Tongue (tissue), 2 donors: ENCODE results near the gene MBP. TPM values are rescaled to one million over a fixed set of nuclear protein-coding genes. Genes with fewer than 3 reads are reported as not detected.

Experiments
- DNase-seq: peaks from one replicate; pipeline ENCODE4 v3.0.0-alpha.2; 2015
- total RNA-seq: library from RNA; depleted of rRNA; stranded (reverse); fragments of >200 nt; gene quantifications from one replicate; pipeline ENCODE4 v1.2.3, GENCODE V29; 2014

MBP gene
- total RNA-seq, 1 donor from 2014 or later = 43.0 TPM

DNA sequence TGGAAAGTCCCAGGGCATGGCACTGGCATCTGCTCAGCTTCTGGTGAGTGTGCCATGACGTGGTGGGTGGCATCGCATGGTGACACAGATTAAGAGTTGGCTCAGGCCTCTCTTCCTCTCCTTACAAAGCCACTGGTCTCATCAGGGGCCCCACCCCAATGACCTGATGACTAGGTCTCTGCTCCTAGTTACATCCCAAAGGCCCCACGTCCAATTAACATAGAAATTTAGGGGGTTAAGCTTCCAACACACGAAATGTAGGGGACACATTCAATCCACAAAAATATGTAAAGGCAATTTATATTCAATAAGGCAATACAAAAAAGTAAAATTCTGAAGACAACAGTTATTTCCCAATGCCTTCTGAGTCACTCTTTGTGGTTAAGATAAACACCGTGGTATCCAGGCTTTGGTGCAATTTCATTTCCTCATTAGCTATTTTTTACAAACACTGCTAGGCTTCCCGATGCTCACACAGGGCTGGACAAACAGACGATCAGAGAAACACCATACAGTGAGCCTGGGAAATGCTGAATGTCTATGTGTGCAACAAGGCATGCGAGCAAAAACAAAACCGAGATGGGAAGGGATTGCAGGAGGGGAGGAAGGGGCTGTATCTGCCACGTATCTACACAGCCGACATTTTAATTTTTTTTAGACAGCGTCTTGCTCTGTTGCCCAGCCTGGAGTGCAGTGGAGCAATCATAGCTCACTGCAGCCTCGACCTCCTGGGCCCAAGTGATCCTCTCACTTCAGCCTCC is 67.2 kb downstream of the MBP start:
- DNase-seq = no peak

DNA sequence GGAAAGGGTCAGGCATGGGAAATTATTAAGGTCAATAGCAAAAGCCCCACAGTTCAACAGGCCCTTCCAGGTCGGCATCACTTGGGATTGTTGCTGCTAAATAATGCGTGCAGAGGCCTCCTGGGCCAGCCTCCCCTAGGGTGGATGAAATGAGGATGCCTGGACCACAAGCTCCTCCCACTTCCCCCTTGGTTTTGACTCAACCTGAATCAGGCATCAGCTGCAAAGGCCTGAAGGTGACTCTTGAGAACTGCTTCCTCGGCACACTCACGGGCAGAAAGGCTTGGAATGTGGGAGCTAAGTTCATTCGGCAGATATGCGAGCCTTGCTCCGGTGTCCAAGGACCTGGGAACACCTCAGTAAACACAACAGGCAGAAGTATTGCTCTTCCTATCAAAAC is 69.3 kb downstream of the MBP start:
- DNase-seq = no peak

DNA sequence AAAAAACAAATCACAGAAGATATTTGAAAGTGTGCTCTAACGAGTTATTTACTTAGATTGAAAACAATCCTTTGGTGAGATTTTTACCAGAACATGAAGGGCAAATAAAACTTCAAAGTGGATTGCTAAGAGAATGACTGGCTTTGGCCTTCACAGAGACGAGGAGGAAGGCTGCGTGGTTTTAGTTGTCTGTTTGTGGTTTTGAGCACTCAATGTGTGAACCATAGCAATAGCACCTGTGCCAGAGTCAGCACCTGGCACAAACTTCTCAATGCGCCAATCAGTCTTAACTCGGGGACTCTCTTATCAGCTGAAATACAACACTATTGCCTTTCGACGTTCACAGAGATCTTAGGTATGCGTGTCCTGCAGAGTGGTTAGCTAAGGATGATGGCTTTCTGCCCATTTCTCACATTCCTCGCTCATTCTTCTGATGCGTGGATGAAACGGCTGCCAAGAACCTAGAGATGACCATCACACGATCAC is 70.0 kb downstream of the MBP start:
- no peak for DNase-seq

DNA sequence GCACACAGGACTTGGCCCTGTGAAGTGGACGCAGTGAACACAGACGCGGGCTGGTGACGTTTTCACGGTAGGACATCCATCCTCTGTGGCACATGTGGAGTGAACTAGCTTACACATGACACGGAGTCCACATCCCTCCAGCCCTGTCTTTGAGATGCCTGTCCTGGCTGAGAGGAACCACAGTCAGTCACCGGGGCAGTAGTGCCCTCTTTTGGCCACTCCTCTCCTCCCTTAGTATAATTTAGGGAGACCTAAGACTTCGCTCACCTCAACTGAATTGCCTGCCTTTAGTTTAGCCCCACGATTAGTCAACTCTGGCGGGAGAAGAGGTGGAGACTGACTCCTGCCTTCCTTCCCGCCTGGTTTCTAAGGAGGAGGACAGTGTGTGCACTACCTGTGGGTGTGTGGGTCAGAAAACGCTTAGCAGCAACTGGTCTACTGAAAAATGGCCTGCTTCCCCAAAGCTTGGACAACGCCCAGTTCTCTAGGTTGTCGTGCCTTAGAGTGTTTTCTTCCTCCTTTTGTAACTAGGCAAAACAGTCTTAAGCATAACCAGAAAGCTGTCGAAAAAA is 70.6 kb downstream of the MBP start:
- peak; percentile 67 for DNase-seq

DNA sequence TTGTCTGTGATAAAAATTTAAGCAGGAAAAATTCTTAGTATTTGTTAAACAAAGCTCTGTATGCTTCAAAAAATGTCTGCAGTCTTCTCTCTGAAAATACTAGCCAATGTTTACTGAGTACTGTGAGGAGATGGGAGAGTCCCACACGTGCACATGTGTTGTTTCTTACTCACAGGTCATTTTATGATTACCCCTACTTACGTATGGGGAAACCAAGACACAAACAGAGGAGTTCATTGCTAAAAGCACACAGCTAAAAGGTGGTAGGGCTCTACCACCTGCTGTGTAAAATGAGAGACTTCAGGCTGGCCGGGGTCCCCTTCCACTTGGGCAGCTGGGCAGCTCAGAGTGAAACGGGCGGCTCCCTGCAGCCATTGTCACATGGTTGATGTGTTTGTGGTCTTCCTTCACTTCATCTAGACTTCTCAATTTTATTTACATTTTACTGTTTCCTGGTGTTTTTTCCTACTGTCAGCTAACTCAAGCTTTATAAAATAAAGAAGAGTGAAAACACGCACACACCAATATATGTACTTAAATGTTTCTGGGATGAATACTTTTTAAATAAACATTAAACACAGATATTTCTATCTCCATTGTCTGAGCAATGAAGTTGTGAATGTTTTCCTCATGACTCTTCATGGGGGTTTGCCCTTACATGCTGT is 71.2 kb downstream of the MBP start:
- no peak for DNase-seq

DNA sequence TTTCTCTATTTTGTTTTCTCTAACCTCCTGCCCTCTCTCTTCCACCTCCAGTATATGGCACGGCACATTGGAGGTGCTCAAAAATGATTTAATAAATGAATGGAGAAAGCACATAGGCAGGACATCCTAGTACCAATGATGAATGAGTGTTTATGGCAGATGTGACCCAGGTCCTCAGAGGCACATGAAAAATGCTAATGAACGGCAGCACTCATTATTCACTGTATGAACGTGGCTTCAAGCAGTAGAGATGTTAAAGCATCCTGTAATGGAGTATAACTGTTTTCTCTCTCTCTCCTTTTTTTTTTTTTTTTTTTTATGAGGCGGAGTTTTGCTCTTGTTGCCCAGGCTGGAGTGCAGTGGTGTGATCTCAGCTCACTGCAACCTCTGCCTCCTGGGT is 72.4 kb downstream of the MBP start:
- no peak for DNase-seq

DNA sequence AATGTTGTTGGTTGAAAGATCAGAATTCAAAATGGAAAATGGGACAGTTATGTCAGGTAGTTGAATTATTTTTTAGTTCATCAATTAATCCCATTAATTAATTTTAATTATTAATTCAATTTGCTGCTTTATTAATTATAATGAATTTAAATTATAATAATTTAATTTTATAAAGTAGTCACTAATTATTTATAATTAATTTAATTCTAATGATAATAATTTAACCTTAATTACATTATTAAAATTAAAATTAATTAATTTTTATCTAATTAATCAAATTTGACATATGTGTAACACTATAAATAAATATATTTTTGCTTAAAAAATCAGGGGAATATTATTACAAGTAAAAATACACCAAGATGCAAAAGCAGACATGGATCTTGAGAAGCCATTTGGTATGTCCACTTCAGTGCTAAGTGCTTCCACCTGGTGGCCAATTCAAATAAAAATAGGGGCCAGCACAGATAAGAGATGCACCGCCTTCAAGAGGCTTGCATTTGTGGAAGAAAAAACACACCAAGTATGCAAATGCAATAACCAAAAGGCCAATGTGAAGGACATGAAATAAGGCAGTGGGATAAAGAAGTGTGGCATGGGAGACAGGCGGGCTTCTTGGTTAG is 73.2 kb downstream of the MBP start:
- peak; percentile 79 for DNase-seq

DNA sequence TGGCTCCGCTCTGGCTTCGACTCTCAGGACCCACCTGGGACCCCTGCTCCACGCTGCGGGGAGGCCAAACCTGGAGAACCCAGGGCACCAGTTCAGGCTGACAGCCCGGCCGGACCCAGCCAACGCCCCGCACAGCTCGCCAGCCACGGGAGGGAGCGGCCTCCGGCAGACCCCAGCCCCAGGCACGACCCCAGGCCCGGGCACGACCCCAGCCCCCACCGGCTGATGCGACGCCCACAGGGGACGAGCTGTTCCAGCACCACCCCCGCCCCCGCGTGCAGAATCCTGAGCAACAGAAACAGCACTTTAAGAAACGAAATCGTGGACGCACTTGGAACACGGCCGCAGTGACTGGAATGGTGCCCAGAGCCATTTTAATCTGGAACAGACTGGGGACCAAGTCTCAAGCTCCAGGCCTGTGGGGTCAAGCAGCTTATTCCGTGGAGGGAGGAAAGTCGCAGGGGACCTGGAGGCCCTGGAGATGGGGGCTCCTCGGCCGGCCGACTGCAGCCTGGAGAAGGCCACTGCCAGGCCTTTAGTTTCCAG is 74.2 kb downstream of the MBP start:
- DNase-seq = peak; percentile 76

DNA sequence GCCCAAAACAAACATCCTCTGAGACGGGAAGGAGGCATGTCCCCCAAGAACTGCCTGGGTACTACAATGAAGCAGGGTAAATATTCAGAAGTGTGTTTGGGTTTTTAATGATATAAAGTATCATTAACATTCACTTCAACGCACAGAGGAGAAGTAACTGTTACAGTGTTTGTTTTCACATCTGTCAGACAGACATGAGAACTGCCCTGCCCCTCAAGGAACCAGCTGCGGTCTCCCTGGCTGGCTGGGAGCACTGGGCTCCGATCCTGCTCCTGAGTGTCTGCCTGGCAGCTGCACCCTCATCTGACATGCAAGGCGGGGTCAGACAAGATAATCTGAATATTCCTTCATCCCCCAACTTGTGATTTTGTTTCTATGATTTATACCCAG is 75.6 kb downstream of the MBP start:
- DNase-seq = peak; percentile 77

DNA sequence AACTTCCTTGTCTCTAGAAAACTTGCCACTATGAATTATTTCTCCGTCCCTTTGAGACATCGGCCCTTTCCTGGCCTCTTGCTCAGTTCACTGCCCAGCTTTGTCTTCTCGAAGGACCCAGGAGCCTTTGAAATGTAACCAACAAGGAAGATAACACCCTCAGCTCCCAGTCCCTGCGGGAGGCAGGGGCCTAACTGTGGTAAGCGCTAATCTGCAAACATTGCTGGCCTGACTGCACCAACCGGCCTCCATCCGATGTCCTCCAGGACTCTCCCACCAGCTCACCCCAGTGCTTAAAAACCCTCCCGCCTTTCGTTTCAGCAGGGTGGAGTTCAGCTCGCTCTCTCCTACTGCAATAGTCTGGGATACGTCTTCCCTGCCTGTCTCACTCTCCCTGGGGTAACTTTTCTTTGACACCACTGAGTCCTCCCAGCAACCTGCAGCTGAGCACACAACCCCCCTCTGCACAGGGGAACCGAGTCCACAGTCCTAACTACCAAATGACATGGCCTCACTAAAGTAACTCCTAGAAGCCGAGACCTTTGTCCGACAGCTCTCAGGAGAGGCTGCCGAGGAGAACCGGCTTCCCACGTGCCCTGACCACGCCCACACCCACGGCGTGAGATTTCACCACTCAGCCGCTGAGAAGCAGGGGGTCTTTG is 76.1 kb downstream of the MBP start:
- peak; percentile 45 for DNase-seq

DNA sequence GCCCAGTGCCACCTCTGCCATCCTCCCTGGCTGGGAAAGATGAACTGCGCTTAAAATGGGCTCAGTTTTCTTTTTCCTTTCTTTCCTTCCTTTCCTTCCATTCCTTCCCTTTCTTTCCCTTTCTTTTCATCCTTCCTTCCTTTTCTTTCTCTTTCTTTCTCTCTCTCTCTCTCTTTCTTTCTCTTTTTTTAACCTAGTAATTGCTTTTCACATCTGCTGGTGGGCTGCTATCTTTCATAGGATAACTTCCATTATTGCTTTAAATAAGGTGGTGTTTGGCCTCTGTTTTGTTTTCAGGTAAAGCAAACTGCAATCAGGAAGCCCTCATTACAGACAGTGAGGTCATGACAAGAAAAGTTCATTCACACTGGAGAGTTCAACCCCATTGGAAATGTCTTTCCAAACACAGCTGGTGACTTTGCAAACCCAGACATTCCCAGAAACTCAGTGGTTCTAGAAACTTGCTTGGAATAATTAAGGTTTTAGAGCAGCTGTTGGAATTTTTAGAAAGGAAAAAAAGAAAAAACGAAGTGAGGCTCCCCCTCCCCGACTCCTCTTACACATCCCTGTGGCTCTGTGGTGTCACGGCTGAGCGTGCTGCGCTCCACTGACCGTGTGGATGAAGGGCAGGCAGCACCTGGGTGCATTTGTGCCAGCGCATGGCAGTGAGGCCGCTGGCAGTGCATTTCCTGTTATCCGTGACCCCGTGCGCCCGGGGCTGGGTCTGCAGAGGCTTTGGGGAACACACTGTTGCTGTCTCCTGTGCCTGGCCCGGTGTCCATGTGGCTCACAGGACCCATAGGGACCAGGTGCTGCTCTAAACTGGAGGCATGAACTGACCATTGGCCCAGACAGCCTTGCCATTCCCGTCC is 76.9 kb downstream of the MBP start:
- DNase-seq = peak; percentile 75

DNA sequence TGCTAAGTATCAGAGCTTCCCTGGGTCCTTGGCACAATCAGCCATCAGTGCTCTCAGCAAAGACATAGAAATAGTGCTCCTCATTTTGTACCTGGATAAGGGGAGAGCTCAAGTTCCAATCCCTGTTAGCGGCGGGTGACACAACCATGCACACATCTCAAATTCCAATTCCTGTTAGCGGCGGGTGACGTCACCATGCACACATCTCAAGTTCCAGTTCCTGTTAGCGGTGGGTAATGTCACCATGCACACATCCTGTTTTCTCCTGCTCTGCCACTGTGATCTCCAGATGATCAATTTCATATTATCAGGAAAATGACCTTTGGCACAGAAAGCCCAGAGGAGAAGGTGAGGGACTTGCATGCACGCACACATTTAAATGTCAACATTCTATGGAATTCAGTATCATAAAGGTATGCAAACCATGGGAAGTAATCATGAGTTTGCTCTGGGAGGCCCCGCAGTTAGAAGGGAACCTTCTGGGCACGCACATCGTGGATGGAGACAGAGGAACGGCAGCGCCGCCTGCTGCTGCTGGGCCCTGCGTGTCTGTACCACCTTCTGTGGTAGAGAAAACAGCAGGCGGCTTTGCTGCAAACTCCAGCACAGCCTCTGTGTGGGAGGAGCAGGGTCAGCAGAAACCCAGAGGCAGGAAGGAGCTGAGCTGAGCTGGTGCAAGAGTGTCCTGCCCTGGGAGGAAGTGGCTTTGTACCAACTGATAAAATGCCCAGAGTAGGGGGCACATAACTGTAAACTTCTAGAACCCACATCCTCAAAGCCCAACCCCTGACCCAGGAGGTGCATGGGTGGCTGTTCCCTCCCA is 77.8 kb downstream of the MBP start:
- peak; percentile 91 for DNase-seq

DNA sequence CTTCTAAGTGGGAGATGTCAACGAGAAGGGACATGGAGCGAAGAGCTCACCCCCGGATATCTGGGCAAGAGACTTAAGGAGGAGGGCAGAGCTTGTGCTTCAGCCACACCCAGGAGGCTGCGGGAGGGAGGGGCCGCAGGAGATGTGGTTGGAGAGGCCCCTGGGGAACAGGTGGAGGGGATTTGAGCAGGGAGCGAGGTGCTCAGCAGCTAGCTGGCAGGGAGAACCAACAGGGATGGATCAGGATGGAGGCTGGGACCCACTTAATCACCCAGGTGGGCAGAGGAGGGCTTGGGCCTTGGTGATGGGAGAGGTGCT is 78.3 kb downstream of the MBP start:
- no peak for DNase-seq

DNA sequence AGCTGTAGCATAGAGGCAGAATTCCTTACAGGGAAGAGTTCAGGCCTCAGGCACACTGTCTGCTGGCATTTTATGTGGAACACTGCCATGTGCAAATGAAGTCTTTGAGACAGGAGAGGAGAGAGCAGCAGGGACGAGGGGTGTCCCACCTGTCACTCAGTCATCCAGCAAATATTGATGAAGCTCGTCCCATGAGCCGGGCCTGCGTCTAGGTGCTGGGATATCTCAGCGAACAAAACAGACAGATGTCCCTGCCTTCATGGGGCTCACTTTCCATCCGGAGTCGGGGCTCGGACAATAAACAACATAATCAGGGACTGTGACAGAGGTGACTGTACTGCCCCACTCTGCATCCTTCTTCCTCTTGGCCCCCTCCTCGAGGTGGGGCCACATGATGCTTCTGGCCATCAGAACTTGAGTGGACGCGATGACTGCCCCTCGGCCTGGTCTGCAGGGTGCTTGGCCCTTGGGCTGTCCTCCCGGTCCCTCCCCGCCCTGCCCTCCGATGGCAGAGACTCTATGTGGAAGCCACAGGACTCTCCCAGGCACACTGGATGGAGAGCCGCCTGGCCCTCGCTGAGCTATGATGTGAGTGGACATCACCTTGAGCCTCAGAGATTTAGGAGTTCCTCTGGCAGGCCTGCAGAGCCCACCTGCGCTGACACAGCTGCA is 78.8 kb downstream of the MBP start:
- DNase-seq = no peak

DNA sequence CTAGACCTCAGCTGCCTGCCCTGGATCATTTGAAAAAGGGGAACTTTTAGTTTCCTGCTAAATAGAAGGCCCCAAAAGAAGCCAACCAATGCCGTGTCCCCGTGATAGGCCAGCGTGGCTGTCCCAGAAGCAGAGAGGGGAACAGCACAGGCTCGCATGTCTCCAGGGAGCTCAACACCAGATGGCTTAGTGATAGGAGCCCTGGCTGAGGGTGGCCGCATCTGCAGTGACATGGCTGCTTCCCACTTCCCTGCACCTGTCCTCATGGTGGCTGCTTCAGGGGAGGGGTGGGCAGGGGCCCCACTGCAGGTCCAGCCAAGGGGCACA is 79.6 kb downstream of the MBP start:
- DNase-seq = peak; percentile 33

DNA sequence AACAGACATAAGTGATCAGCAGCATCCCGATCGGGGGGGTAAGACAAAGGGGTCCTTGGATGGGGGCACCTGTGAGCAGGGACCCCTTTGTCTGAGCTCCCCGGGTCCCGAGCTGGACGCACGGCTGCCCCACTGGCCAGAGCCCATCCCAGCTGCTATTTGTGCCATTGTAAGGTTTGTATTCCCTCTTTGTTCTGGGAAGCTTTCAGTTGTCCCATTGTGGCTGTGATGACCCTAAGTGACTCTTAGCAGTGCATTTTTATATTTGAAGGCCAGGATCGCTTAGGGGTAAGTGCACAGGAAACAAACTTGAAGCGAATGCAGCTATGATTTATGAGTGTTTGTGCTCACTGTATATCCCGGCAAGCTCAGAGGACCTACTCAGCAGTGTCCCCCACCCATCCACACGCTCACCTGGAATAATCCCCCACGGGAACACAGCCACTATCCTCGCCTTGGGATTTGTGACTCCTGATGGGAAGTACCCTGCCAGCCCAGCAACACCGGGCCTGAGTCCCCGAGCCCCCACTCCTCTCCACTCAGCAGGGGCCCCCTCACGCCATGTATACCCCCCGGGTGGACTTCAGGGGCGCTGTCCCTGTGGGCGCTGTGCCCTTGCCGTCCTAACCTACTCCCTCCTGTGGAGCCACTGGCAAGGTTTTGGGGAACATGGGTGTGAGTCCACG is 80.1 kb downstream of the MBP start:
- no peak for DNase-seq

DNA sequence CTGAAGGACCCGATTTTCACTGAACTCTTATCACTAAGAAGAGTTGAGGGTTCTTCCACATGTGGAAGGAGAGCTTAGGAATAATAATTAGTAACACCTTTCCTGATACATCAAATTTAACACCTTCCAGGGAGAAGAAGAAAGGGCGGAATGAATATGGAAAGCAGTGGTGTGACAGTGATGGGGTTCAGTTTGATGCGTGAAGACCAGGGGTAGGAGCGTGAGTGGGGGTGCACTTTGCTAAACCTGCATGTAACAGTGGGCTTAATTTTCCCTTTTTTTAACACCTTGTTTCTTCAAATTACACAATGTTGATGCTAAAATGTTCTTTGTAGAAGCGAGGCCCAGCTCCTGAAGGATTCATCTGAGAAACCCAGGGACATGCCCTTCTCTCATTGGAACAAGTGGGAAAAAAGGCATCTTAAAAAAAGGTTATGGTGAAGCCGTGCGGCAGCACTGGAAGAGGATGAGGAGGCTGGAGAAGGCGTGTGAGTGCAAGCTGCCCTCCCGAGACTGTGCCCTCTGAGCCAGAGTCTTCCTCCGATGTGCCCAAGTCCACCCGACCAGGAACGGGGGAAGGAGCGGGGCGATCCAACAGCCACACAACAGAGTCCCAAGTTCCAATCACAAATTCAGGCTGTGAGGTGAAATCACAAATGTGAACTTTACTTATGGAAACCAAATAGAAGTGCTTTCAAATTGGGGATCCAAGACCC is 80.8 kb downstream of the MBP start:
- DNase-seq = no peak

DNA sequence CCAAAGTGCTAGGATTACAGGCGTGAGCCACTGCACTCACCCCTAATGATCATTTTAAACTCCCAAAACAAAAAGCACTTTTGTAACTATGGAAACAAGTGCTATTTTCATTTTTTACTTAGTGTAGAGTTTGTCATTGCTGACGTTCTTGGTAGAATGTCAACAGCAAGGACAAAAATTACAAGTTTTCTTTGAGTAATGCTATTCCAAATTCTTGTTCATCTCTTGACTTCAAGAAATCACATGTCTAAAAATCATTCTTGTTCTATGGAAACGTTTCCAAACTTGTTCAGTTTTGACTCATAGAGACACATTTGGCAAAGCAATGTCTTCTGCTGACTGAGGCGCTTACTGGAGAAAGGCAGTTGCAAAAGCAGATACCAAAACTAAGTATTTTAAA is 82.6 kb downstream of the MBP start:
- DNase-seq = peak; percentile 55
